GM12892 (cell line): ENCODE data around the gene EREG.

Experiments used
- POLR2A ChIP-seq: IDR thresholded peaks from 2 replicates; pipeline ENCODE4 v1.6.1; 2011; ENCODE audit warnings: low read depth, low read length, control low read depth
- POLR2AphosphoS5 ChIP-seq: IDR thresholded peaks from 2 replicates; pipeline ENCODE4 v1.6.1; 2011; ENCODE audit warnings: low read depth, low read length, control low read depth
- TAF1 ChIP-seq: IDR thresholded peaks from 2 replicates; pipeline ENCODE4 v1.6.1; 2011; ENCODE audit warnings: low read depth, mild to moderate bottlenecking, control low read depth, low read length, borderline replicate concordance

- TF ChIP-seq POLR2A = no peak
- no peak for TF ChIP-seq TAF1
- no peak for TF ChIP-seq POLR2AphosphoS5
Observed at GRCh38 chr4:74389494-74389893, 24.5 kb downstream of the EREG start.
